HEK293 (cell line): ENCODE data around the gene SLC7A4.

ENCODE experiments used
- KLF1 ChIP-seq: fragments of 450-650 bp; formaldehyde crosslinking; IDR thresholded peaks from 2 replicates; pipeline ENCODE4 v1.5.1; 2016; ENCODE audit warnings: missing biosample characterization, missing genetic modification characterization
- ZBTB7A ChIP-seq: fragments of 450-650 bp; formaldehyde crosslinking; IDR thresholded peaks from 2 replicates; pipeline ENCODE4 v1.5.1; 2016; ENCODE audit warnings: low read depth, missing biosample characterization, missing genetic modification characterization
- ZNF10 ChIP-seq: fragments of 450-650 bp; formaldehyde crosslinking; IDR thresholded peaks from 2 replicates; pipeline ENCODE4 v1.5.1; 2017; ENCODE audit warnings: missing biosample characterization, missing genetic modification characterization
- ZNF157 ChIP-seq: fragments of 450-650 bp; formaldehyde crosslinking; IDR thresholded peaks from 2 replicates; pipeline ENCODE4 v1.5.1; 2016; ENCODE audit warnings: missing biosample characterization, missing genetic modification characterization
- ZNF404 ChIP-seq: fragments of 450-650 bp; formaldehyde crosslinking; IDR thresholded peaks from 2 replicates; pipeline ENCODE4 v1.5.1; 2017; ENCODE audit warnings: missing biosample characterization, missing genetic modification characterization
- ZNF785 ChIP-seq: fragments of 450-650 bp; formaldehyde crosslinking; IDR thresholded peaks from 2 replicates; pipeline ENCODE4 v1.5.1; 2016; ENCODE audit warnings: missing biosample characterization, missing genetic modification characterization
- TF ChIP-seq, protein P1 (sequence below): fragments of 450-650 bp; formaldehyde crosslinking; optimal IDR thresholded peaks from 2 replicates; pipeline ENCODE3; 2016; ENCODE audit warnings: missing biosample characterization, mild to moderate bottlenecking, missing genetic modification characterization
- TF ChIP-seq, protein P2 (sequence below): fragments of 450-650 bp; formaldehyde crosslinking; IDR thresholded peaks from 2 replicates; pipeline ENCODE4 v1.5.1; 2016; ENCODE audit warnings: missing biosample characterization, missing genetic modification characterization
- TF ChIP-seq, protein P3 (sequence below): fragments of 450-650 bp; formaldehyde crosslinking; IDR thresholded peaks from 2 replicates; pipeline ENCODE4 v1.5.1; 2016; ENCODE audit warnings: missing biosample characterization, missing genetic modification characterization
- TF ChIP-seq, protein P4 (sequence below): fragments of 450-650 bp; formaldehyde crosslinking; IDR thresholded peaks from 2 replicates; pipeline ENCODE4 v1.5.1; 2016; ENCODE audit warnings: missing biosample characterization, missing genetic modification characterization
- TF ChIP-seq, protein P5 (sequence below): fragments of 450-650 bp; formaldehyde crosslinking; IDR thresholded peaks from 2 replicates; pipeline ENCODE4 v1.5.1; 2016; ENCODE audit warnings: missing biosample characterization, missing genetic modification characterization

DNA sequence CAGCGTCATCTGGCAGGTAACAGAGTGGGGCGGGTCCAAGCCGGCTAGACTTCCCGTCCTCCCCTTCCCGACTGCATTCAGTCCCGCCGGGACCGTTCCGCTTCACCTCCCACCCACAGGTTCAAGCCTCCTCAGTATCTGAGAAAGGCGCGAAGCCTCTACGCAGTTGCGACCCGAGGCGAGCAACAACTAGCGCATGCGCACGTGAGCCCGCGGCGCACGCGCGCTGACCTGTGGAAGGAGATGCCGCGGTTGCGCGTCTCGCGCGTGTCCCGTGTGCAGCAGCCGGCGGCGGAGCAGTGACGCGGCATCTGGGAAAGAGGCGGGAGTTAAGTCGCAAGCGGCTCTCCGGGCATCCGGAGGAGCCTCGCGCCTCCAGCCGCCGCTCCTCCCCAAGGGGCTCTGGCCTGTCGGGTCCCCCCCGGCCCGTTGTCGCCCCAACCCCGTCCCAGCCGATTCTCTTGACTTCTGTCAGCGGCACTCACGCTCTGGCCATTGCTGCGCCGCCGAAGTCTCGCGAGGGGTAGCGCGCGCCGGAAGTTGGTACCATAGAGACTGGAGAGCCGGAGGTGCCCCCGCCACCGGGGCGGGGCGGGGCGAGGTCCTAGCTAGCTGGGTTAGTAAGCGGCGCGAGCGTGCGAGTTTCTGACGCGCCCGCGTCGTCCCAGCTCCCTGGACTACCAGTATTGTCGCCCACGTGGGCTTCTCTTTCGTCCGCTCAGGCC lies 30.6 kb downstream of the SLC7A4 start, which contains the start of gene THAP7:
- TF ChIP-seq, protein P1, sequence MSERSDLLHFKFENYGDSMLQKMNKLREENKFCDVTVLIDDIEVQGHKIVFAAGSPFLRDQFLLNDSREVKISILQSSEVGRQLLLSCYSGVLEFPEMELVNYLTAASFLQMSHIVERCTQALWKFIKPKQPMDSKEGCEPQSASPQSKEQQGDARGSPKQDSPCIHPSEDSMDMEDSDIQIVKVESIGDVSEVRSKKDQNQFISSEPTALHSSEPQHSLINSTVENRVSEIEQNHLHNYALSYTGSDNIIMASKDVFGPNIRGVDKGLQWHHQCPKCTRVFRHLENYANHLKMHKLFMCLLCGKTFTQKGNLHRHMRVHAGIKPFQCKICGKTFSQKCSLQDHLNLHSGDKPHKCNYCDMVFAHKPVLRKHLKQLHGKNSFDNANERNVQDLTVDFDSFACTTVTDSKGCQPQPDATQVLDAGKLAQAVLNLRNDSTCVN: peak; percentile 99
- TF ChIP-seq, protein P2, sequence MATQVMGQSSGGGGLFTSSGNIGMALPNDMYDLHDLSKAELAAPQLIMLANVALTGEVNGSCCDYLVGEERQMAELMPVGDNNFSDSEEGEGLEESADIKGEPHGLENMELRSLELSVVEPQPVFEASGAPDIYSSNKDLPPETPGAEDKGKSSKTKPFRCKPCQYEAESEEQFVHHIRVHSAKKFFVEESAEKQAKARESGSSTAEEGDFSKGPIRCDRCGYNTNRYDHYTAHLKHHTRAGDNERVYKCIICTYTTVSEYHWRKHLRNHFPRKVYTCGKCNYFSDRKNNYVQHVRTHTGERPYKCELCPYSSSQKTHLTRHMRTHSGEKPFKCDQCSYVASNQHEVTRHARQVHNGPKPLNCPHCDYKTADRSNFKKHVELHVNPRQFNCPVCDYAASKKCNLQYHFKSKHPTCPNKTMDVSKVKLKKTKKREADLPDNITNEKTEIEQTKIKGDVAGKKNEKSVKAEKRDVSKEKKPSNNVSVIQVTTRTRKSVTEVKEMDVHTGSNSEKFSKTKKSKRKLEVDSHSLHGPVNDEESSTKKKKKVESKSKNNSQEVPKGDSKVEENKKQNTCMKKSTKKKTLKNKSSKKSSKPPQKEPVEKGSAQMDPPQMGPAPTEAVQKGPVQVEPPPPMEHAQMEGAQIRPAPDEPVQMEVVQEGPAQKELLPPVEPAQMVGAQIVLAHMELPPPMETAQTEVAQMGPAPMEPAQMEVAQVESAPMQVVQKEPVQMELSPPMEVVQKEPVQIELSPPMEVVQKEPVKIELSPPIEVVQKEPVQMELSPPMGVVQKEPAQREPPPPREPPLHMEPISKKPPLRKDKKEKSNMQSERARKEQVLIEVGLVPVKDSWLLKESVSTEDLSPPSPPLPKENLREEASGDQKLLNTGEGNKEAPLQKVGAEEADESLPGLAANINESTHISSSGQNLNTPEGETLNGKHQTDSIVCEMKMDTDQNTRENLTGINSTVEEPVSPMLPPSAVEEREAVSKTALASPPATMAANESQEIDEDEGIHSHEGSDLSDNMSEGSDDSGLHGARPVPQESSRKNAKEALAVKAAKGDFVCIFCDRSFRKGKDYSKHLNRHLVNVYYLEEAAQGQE (tag by site-specific recombination): no peak
- TF ChIP-seq ZNF157 (tag by site-specific recombination) (no peak), ZBTB7A (tag by site-specific recombination) (no peak; the same call in 1 of the 2 replicates), KLF1 (tag by site-specific recombination) (peak; percentile 77), ZNF785 (tag by site-specific recombination) (peak; percentile 79; the same call in 1 of the 2 replicates), ZNF10 (tag by site-specific recombination) (no peak), ZNF404 (tag by site-specific recombination) (no peak)
- TF ChIP-seq, protein P3, sequence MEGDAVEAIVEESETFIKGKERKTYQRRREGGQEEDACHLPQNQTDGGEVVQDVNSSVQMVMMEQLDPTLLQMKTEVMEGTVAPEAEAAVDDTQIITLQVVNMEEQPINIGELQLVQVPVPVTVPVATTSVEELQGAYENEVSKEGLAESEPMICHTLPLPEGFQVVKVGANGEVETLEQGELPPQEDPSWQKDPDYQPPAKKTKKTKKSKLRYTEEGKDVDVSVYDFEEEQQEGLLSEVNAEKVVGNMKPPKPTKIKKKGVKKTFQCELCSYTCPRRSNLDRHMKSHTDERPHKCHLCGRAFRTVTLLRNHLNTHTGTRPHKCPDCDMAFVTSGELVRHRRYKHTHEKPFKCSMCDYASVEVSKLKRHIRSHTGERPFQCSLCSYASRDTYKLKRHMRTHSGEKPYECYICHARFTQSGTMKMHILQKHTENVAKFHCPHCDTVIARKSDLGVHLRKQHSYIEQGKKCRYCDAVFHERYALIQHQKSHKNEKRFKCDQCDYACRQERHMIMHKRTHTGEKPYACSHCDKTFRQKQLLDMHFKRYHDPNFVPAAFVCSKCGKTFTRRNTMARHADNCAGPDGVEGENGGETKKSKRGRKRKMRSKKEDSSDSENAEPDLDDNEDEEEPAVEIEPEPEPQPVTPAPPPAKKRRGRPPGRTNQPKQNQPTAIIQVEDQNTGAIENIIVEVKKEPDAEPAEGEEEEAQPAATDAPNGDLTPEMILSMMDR (tag by site-specific recombination): 0 out of 2 replicates have a peak, but pooled peaks have one; percentile 34
- TF ChIP-seq, protein P4, sequence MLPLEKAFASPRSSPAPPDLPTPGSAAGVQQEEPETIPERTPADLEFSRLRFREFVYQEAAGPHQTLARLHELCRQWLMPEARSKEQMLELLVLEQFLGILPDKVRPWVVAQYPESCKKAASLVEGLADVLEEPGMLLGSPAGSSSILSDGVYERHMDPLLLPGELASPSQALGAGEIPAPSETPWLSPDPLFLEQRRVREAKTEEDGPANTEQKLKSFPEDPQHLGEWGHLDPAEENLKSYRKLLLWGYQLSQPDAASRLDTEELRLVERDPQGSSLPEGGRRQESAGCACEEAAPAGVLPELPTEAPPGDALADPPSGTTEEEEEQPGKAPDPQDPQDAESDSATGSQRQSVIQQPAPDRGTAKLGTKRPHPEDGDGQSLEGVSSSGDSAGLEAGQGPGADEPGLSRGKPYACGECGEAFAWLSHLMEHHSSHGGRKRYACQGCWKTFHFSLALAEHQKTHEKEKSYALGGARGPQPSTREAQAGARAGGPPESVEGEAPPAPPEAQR (tag by site-specific recombination): no peak
- TF ChIP-seq, protein P5, sequence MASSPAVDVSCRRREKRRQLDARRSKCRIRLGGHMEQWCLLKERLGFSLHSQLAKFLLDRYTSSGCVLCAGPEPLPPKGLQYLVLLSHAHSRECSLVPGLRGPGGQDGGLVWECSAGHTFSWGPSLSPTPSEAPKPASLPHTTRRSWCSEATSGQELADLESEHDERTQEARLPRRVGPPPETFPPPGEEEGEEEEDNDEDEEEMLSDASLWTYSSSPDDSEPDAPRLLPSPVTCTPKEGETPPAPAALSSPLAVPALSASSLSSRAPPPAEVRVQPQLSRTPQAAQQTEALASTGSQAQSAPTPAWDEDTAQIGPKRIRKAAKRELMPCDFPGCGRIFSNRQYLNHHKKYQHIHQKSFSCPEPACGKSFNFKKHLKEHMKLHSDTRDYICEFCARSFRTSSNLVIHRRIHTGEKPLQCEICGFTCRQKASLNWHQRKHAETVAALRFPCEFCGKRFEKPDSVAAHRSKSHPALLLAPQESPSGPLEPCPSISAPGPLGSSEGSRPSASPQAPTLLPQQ: peak; percentile 67
